ENCODE measurements around the gene TAF11L11.

DNA sequence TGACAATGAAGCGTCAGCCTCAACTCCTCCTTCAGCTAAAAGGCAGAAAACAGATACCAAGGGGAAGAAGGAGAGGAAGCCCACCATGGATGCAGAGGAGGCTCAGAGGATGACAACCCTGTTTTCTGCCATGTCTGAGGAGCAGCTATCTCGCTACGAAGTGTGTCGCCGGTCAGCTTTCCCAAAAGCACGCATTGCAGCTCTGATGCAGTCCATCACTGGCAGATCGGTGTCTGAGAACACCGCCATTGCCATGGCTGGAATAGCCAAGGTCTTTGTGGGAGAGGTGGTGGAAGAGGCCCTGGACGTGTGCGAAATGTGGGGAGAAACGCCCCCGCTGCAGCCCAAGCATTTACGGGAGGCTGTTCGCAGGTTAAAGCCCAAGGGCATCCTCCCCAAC is 968 bp downstream of the TAF11L11 start:
- no peak for TF ChIP-seq CTCF (IDR thresholded peaks at IDR 0.05)
- no peak for TF ChIP-seq POLR2AphosphoS5 (IDR thresholded peaks at IDR 0.05)
- no peak for TF ChIP-seq POLR2A (IDR thresholded peaks at IDR 0.05)
- no peak for TF ChIP-seq EP300 (IDR thresholded peaks at IDR 0.05)

All from gastroesophageal sphincter (tissue), 3 donors.